GM12878 (cell line): Measurements from ENCODE around the gene IER5L.

Source experiments
- JUND ChIP-seq: IDR thresholded peaks from 2 replicates; pipeline ENCODE4 v1.6.1; 2012; ENCODE audit warnings: low read depth, mild to moderate bottlenecking, low read length, improper control_type of control experiment, moderate library complexity
- MYC ChIP-seq: IDR thresholded peaks from 2 replicates; pipeline ENCODE4 v1.6.1; 2011; ENCODE audit warnings: mild to moderate bottlenecking, low read length, moderate library complexity, inconsistent platforms; ENCODE audit not compliant: insufficient read depth, insufficient replicate concordance, insufficient read length, severe bottlenecking
- NFIC ChIP-seq: IDR thresholded peaks from 2 replicates; pipeline ENCODE4 v1.6.1; 2012; ENCODE audit warnings: low read depth, mild to moderate bottlenecking, inconsistent platforms, low read length, moderate library complexity
- SRF ChIP-seq, 2 experiments: IDR thresholded peaks; 2 replicates each; pipeline ENCODE4 v1.6.1; 2011; ENCODE audit warnings: low read depth in 2 of 2, low read length in 2 of 2, mild to moderate bottlenecking in 1 of 2, moderate library complexity in 1 of 2

DNA sequence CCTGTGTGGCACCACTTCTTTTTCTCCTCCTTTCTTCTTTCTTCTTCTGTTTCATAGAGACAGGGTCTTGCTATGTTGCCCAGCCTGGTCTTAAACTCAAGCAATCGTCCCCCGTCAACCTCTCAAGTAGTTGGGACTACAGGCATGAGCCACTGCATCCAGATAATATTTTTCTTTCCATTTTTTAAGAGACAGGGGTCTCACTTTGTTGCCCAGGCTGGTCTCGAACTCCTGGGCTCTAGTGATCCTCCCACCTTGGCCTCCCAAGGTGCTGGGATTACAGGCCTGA, 47.4 kb upstream of the IER5L start:
- TF ChIP-seq NFIC (no peak), JUND (no peak), SRF (IDR thresholded peaks at IDR 0.05; ENCODE audit: low read depth in 2 of 2, low read length in 2 of 2) (no peak), MYC (no peak)
